KMS-11 (cell line): ENCODE results near the gene KLHL26.

Experiments used
- H2AFZ ChIP-seq: fragments of 200-600 bp; sonication (generic); 2 replicates; pipeline ENCODE4 v1.6.1; 2016; ENCODE audit warnings: antibody characterized with exemption, mixed run types, low read depth
- H3K27ac ChIP-seq: fragments of 200-600 bp; sonication (generic); 2 replicates; pipeline ENCODE4 v1.6.1; 2016; ENCODE audit warnings: mild to moderate bottlenecking, mixed run types
- H3K27me3 ChIP-seq: fragments of 200-600 bp; sonication (generic); 2 replicates; pipeline ENCODE4 v1.6.1; 2017; ENCODE audit warnings: mild to moderate bottlenecking, low read depth, mixed run types, moderate library complexity; ENCODE audit not compliant: insufficient read depth
- H3K36me3 ChIP-seq: fragments of 200-600 bp; sonication (generic); 2 replicates; pipeline ENCODE4 v1.6.1; 2017; ENCODE audit warnings: mild to moderate bottlenecking, mixed run types; ENCODE audit not compliant: insufficient read depth
- H3K4me1 ChIP-seq: fragments of 200-600 bp; sonication (generic); 2 replicates; pipeline ENCODE4 v1.6.1; 2016; ENCODE audit warnings: mild to moderate bottlenecking, low read depth, mixed run types; ENCODE audit not compliant: poor library complexity, severe bottlenecking
- H3K4me2 ChIP-seq: fragments of 200-600 bp; sonication (generic); 2 replicates; pipeline ENCODE4 v1.7.0; 2016; ENCODE audit warnings: mild to moderate bottlenecking, mixed run types
- H3K4me3 ChIP-seq: fragments of 200-600 bp; sonication (generic); IDR thresholded peaks from 2 replicates; pipeline ENCODE4 v1.6.1; 2017; ENCODE audit warnings: low read depth, low read length, mixed read lengths; ENCODE audit not compliant: insufficient read depth
- H3K79me2 ChIP-seq: fragments of 200-600 bp; sonication (generic); 2 replicates; pipeline ENCODE4 v1.6.1; 2016; ENCODE audit warnings: low read depth, mixed run types; ENCODE audit not compliant: insufficient read depth
- H3K9ac ChIP-seq: fragments of 200-600 bp; sonication (generic); 2 replicates; pipeline ENCODE4 v1.6.1; 2016; ENCODE audit warnings: mild to moderate bottlenecking, mixed run types
- H4K20me1 ChIP-seq: fragments of 200-600 bp; sonication (generic); 2 replicates; pipeline ENCODE4 v1.6.1; 2016; ENCODE audit warnings: mild to moderate bottlenecking, mixed run types; ENCODE audit not compliant: insufficient read depth
- TF ChIP-seq, protein P1 (sequence below): fragments of 200-600 bp; sonication (generic); conservative IDR thresholded peaks from 2 replicates; pipeline ENCODE4 v1.6.1; 2017; ENCODE audit warnings: low read depth, mild to moderate bottlenecking, antibody characterized with exemption, low read length, moderate library complexity, mixed read lengths

Gene KLHL26

DNA sequence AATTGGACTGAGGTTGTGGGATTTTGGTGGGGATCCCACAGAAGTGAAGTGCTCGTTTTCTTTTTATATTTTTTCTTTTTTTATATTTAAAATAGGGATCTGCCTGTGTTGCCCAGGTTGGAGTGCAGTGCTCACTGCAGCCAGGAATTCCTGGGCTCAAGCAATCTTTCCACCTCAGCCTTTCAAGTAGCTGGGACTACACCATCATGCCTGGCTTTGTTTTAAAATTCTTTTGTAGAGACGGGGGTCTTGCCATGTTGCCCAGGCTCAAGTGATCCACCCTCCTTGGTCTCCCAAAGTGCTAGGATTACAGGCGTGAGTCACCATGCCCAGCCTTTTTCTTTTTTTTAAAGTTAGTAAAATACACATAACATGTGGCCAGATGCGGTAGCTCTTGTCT lies 67.2 kb downstream of the KLHL26 start:
- Histone ChIP-seq H3K27ac (no peak overlapping the region), H3K36me3 (no peaks in the 10 kb centered on the region)
- TF ChIP-seq, protein P1, sequence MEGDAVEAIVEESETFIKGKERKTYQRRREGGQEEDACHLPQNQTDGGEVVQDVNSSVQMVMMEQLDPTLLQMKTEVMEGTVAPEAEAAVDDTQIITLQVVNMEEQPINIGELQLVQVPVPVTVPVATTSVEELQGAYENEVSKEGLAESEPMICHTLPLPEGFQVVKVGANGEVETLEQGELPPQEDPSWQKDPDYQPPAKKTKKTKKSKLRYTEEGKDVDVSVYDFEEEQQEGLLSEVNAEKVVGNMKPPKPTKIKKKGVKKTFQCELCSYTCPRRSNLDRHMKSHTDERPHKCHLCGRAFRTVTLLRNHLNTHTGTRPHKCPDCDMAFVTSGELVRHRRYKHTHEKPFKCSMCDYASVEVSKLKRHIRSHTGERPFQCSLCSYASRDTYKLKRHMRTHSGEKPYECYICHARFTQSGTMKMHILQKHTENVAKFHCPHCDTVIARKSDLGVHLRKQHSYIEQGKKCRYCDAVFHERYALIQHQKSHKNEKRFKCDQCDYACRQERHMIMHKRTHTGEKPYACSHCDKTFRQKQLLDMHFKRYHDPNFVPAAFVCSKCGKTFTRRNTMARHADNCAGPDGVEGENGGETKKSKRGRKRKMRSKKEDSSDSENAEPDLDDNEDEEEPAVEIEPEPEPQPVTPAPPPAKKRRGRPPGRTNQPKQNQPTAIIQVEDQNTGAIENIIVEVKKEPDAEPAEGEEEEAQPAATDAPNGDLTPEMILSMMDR = no peak

DNA sequence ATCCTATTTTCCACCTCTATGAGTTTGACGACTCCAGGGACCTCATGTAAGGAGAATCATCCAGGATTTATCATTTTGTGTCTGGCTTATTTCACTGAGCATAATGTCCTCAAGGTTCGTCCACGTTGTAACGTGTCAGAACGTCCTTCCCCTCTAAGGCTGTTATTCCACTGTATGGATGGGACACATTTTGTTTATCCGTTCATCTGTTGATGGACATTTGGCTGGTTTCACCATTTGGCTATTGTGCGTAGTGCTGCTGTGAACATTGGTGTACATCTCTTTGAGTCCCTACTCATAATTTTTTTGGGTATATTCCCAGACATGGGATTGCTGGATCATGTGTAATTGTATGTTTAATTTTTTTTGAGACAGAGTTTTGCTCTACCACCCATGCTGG lies 68.1 kb downstream of the KLHL26 start:
- H3K4me2 ChIP-seq = no peak overlapping the region
- H3K4me1 ChIP-seq = peaks cover 25% of the 10 kb centered on the region
- no peaks in the 10 kb centered on the region for H4K20me1 ChIP-seq
- TF ChIP-seq, protein P1 = no peak
- no peaks in the 10 kb centered on the region for H3K27me3 ChIP-seq
- H3K36me3 ChIP-seq = no peaks in the 10 kb centered on the region
- H2AFZ ChIP-seq = no peak overlapping the region
- H3K79me2 ChIP-seq = peaks cover 7% of the 10 kb centered on the region; the same call in 1 of the 2 replicates
- no peak overlapping the region for H3K27ac ChIP-seq
- H3K4me3 ChIP-seq = no peak overlapping the region
- no peak overlapping the region for H3K9ac ChIP-seq

More for the DNA sequence above, 67.2 kb downstream of the KLHL26 start:
- H3K4me2 ChIP-seq = no peak overlapping the region
- peaks cover 33% of the 10 kb centered on the region for H3K4me1 ChIP-seq
- H3K27me3 ChIP-seq = no peaks in the 10 kb centered on the region
- H4K20me1 ChIP-seq = no peaks in the 10 kb centered on the region
- H3K4me3 ChIP-seq = no peak overlapping the region
- peaks cover 7% of the 10 kb centered on the region; the same call in 1 of the 2 replicates for H3K79me2 ChIP-seq
- H2AFZ ChIP-seq = no peak overlapping the region
- H3K9ac ChIP-seq = no peak overlapping the region

DNA sequence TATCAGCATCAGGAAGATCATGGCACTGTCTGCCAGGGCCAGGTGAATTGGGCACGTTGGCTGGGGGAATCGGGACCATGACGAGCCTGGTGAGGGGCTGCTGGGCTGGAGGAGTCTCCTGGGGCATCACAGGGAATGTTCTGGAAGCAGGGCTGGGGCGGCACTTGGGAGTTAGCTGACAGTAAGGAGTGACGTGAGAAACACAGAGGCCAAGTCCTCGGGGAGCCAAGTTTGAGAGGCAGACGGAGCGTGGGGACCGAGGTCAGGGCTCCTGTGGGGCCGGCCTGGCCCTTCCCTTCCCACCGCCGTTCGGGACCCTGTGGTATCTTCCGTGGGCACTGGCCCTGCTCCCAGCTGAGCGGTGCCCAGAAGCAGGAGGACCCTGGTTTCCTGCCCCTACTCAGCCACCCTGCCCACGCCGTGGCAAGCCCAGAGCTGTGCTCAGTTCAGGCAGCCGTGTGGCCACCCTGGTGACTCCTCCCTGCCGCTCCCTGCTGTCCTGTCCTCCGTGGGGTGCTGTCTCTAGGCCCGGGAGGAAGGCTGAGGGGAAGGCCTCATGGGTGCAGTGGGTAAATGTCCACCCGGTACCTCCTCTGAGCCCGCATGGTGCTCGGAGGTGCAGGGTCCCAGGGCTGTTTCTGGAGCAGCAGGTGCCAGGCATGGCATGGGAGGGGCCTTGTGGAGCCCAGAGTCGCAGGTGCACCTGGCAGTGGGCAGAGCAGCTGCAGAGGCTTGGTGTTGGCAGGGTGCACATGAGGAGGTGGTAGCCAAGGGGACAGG lies 71.8 kb downstream of the KLHL26 start:
- H3K79me2 ChIP-seq = peaks cover 7% of the 10 kb centered on the region; the same call in 1 of the 2 replicates
- no peak overlapping the region for H3K4me2 ChIP-seq
- H3K4me3 ChIP-seq = no peak overlapping the region
- H3K27me3 ChIP-seq = no peaks in the 10 kb centered on the region
- no peak overlapping the region for H3K27ac ChIP-seq
- TF ChIP-seq, protein P1 = no peak
- H3K36me3 ChIP-seq = no peaks in the 10 kb centered on the region
- no peaks in the 10 kb centered on the region for H3K4me1 ChIP-seq
- H2AFZ ChIP-seq = no peak overlapping the region
- no peaks in the 10 kb centered on the region for H4K20me1 ChIP-seq
- no peak overlapping the region for H3K9ac ChIP-seq

DNA sequence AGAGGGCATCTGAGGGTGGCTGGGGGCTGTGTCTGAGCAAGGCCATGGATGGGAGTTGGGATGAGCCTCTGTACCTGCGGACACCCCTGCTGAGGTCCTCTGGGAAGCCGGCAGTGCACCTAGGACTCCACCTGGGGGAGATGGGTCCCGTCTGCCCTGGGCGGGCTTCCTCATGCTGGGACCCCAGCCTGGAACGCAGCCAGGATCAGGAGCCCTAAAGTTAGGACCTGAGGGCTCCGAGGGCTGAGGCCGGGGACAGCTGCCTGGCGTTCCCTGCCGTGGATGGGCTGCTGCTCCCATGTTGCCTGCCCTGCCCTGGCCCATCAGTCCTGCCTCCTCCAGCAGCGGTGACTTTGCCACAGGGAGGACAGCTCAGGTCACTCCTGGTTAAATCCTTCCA lies 72.7 kb downstream of the KLHL26 start:
- H4K20me1 ChIP-seq = no peaks in the 10 kb centered on the region
- H3K79me2 ChIP-seq = peaks cover 7% of the 10 kb centered on the region; the same call in 1 of the 2 replicates
- H3K27me3 ChIP-seq = no peaks in the 10 kb centered on the region
- TF ChIP-seq, protein P1 = no peak
- H3K9ac ChIP-seq = no peak overlapping the region
- H3K27ac ChIP-seq = no peak overlapping the region
- H3K4me3 ChIP-seq = no peak overlapping the region
- no peak overlapping the region for H2AFZ ChIP-seq
- H3K4me2 ChIP-seq = no peak overlapping the region
- no peaks in the 10 kb centered on the region for H3K4me1 ChIP-seq
- H3K36me3 ChIP-seq = no peaks in the 10 kb centered on the region
